ENCODE results near the gene PRDM10. TPM values are rescaled to one million over a fixed set of nuclear protein-coding genes. Genes with fewer than 3 reads are reported as not detected.
"Not testable (repeated sequence)": the region's sequence is repeated elsewhere in the genome, so short reads cannot be mapped to it uniquely, and the experiment has no call there.

The PRDM10 gene
- total RNA-seq, 2 experiments from 2014 or later: 15.8 to 16.2 TPM

DNA sequence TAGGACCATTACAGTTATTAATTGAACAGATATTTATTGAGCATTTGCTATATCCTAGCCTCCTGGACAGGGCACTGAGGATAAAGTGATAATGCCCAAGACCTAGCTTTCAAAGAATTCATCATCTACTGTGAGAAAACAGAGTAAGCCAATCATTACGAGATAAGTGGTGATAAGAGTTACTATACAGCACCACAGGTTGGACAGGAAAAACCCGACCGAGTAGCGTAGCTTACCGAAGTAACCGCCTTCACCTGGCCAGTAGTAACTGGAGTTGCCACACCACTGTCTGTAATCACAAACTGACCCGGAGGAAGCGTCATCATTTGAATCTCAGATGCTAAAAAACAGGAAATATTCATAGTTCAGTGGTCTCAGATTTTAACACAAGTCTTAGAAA lies 97.2 kb downstream of the PRDM10 start:
- Mint-ChIP-seq H3K9me3 (no peaks in the 10 kb centered on the region), H3K27ac (no peak overlapping the region), H3K4me3 (no peak overlapping the region), H3K4me1 (ENCODE audit: low read depth) (no peaks in the 10 kb centered on the region), H3K36me3 (peaks cover 40% of the 10 kb centered on the region), H3K27me3 (no peaks in the 10 kb centered on the region)
- ChIA-PET POLR2A (no interaction called here), CTCF (interaction anchor here (1.2 kb wide), 1 partner anchor 12 kb away, joined by 4 read pairs; no protein-coding TSS in a partner anchor)
- intact Hi-C loops (cut with micrococcal nuclease): no loop called here
- no peak for DNase-seq

DNA sequence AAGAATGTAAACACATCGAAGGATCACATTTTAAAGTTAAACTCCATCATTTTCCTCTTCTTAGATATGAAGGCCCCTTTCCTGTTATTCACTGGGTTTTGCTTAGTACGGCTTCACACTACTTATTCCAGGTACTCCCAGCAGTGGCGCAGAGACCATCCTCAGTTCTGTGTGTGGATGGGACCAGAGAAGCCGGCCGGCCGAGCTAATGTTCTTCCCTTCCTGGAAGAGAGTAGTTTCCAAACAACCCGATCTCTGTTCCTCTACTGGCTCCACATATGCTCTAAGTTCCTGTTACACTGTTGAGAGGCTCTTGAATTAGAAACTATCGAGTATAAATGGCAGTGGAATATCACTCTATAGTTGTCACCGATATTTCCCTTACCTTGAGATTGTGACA lies 106.6 kb downstream of the PRDM10 start:
- Mint-ChIP-seq H3K9me3 (no peaks in the 10 kb centered on the region), H3K36me3 (peaks cover 21% of the 10 kb centered on the region), H3K4me3 (peak overlapping the region; percentile 88), H3K27ac (no peak overlapping the region), H3K4me1 (ENCODE audit: low read depth) (peaks cover 36% of the 10 kb centered on the region), H3K27me3 (no peaks in the 10 kb centered on the region)
- CTCF ChIA-PET: interaction anchor here (1.5 to 2.6 kb wide), 2 partner anchors 237 to 238 kb away, joined by 3 to 15 read pairs; no protein-coding TSS in a partner anchor
- no peak for DNase-seq
- POLR2A ChIA-PET: interaction anchor here (1.8 kb wide), 1 partner anchor 107 kb away, joined by 6 read pairs; the partner anchor contains the start of gene PRDM10
- intact Hi-C loops (cut with micrococcal nuclease): loop anchor here (5.0 kb wide), 1 partner anchor 84 kb away; no protein-coding TSS in a partner anchor

- peak; percentile 91 for DNase-seq
- Mint-ChIP-seq H3K4me1 (ENCODE audit: low read depth) (peaks cover 38% of the 10 kb centered on the region), H3K4me3 (peak within 1 kb of the TSS; percentile 88), H3K36me3 (peaks cover 23% of the 10 kb centered on the region), H3K27ac (peak within 1 kb of the TSS; percentile 76), H3K27me3 (no peaks in the 10 kb centered on the region), H3K9me3 (no peaks in the 10 kb centered on the region)
- POLR2A ChIA-PET: interaction anchor here (1.8 kb wide), 1 partner anchor 108 kb away, joined by 6 read pairs; the partner anchor contains the start of gene PRDM10
- intact Hi-C loops (cut with micrococcal nuclease): loop anchor here (1.0 to 5.0 kb wide), 5 partner anchors 41 to 419 kb away; partner anchors contain the start of genes APLP2 and ZBTB44
- CTCF ChIA-PET: interaction anchor here (0.6 to 2.6 kb wide), 5 partner anchors 13 to 239 kb away, joined by 3 to 15 read pairs (median 4); no protein-coding TSS in a partner anchor
Measured at GRCh38 chr11:129895126-129896041, 107.3 kb downstream of the PRDM10 start, which contains the start of gene NFRKB. TSS of gene NFRKB (minus strand) at chr11:129895578. CDS start at chr11:129892849, 2,729 bp downstream.

GRCh38 chr11:129894278-129895125 lies 108.1 kb downstream of the PRDM10 start:
- Mint-ChIP-seq H3K9me3 (no peaks in the 10 kb centered on the region), H3K36me3 (peaks cover 26% of the 10 kb centered on the region), H3K27ac (peak overlapping the region; percentile 76), H3K4me1 (ENCODE audit: low read depth) (peaks cover 46% of the 10 kb centered on the region), H3K4me3 (peak overlapping the region; percentile 88), H3K27me3 (no peaks in the 10 kb centered on the region)
- intact Hi-C loops (cut with micrococcal nuclease): loop anchor here (1.0 to 5.0 kb wide), 5 partner anchors 40 to 420 kb away; partner anchors contain the start of genes APLP2 and ZBTB44
- DNase-seq: peak; percentile 31
- POLR2A ChIA-PET: interaction anchor here (0.9 to 1.8 kb wide), 2 partner anchors 41 to 108 kb away, joined by 3 to 6 read pairs; partner anchors contain the start of gene PRDM10
- CTCF ChIA-PET: interaction anchor here (0.6 to 2.6 kb wide), 5 partner anchors 12 to 238 kb away, joined by 3 to 15 read pairs (median 5); no protein-coding TSS in a partner anchor

DNA sequence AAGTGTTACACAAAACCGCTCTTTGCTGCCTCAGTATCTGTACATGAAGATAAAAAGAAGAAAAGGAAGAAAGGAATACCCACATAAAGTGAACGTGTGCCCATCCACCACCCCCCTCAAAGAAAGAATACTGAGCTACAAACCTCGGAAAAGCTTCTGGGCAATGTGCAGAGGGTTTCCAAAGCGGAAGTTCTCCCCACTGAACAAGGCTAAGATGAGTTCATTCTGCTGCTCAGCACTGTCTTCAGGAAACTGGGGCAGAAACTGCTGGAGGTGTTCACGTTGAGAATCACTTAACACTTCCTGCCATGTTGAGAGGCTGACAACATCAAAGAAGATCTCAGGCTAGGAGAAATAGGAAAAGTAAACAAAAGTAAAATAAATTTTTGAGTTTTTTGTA lies 114.2 kb downstream of the PRDM10 start:
- Mint-ChIP-seq H3K4me3 (no peak overlapping the region), H3K27me3 (no peaks in the 10 kb centered on the region), H3K27ac (peak overlapping the region; percentile 76), H3K36me3 (peaks cover 67% of the 10 kb centered on the region), H3K9me3 (no peaks in the 10 kb centered on the region), H3K4me1 (ENCODE audit: low read depth) (peaks cover 42% of the 10 kb centered on the region)
- CTCF ChIA-PET: interaction anchor here (1.2 to 1.4 kb wide), 2 partner anchors 10 to 244 kb away, joined by 4 read pairs; no protein-coding TSS in a partner anchor
- POLR2A ChIA-PET: no interaction called here
- intact Hi-C loops (cut with micrococcal nuclease): no loop called here
- DNase-seq: peak; percentile 25

GRCh38 chr11:129885381-129885780 lies 117.3 kb downstream of the PRDM10 start:
- POLR2A ChIA-PET: no interaction called here
- no peaks in the 10 kb centered on the region for H3K9me3 Mint-ChIP-seq

DNA sequence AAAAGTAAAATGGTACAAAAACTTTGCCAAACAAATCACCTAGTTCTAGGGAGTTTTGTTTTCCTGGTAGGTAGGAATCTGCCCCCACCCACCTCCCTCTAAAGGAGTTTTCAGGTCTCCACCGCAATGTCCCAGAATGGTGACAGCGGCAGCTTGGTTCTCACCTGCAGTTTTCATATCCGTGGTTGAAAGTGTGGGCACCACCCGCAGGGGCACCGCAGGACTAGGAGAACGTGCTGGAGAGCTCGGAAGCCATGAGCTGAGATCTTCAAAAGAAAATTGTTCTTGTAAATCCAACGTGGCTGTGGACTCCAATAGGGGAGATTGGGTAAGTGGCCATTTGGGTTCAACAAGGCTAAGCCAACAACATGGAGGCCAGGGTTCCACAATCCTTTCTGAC lies 118.1 kb downstream of the PRDM10 start:
- POLR2A ChIA-PET: no interaction called here
- Mint-ChIP-seq H3K27ac (no peak overlapping the region), H3K27me3 (no peaks in the 10 kb centered on the region)

More at GRCh38 chr11:129885381-129885780, 117.3 kb downstream of the PRDM10 start:
- H3K4me3 Mint-ChIP-seq: no peak overlapping the region
- H3K27me3 Mint-ChIP-seq: no peaks in the 10 kb centered on the region
- H3K27ac Mint-ChIP-seq: no peak overlapping the region
- intact Hi-C loops (cut with micrococcal nuclease): no loop called here
- peaks cover 20% of the 10 kb centered on the region for H3K4me1 Mint-ChIP-seq (ENCODE audit: low read depth)
- no peak for DNase-seq
- CTCF ChIA-PET: no interaction called here
- H3K36me3 Mint-ChIP-seq: peaks cover 72% of the 10 kb centered on the region

GRCh38 chr11:129881570-129882170 lies 121.0 kb downstream of the PRDM10 start:
- POLR2A ChIA-PET: no interaction called here
- intact Hi-C loops (cut with micrococcal nuclease): no loop called here
- Mint-ChIP-seq H3K27ac (no peak overlapping the region), H3K4me3 (no peak overlapping the region), H3K27me3 (no peaks in the 10 kb centered on the region), H3K9me3 (no peaks in the 10 kb centered on the region), H3K36me3 (peaks cover 77% of the 10 kb centered on the region), H3K4me1 (ENCODE audit: low read depth) (no peaks in the 10 kb centered on the region)
- peak; percentile 55 for DNase-seq
- CTCF ChIA-PET: interaction anchor here (0.8 to 2.5 kb wide), 13 partner anchors 11 to 331 kb away, joined by 3 to 17 read pairs (median 4); partner anchors contain the start of gene NFRKB

More for the DNA sequence above, 118.1 kb downstream of the PRDM10 start:
- no peak for DNase-seq
- intact Hi-C loops (cut with micrococcal nuclease): no loop called here
- Mint-ChIP-seq H3K36me3 (peaks cover 73% of the 10 kb centered on the region), H3K4me1 (ENCODE audit: low read depth) (peaks cover 13% of the 10 kb centered on the region), H3K4me3 (no peak overlapping the region), H3K9me3 (no peaks in the 10 kb centered on the region)
- CTCF ChIA-PET: no interaction called here

DNA sequence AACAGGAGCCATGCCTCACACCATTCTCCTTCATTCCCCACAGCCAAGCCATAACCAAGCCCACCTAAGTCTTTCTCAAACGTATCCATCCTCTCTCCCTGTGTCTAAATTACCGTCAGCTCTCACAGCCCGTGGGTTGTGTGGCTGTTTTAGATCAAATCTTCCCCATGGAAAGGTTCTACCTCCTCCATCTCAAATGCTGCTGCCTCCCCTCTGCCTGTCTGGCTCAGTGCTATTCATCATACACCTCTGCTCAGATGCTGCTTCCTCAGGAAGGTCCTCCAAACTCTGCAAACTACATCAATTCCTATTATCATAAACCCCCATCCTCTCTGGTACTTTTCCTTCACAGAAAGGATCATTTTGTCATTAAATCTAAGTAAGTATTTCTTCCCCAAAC lies 122.3 kb downstream of the PRDM10 start:
- Mint-ChIP-seq H3K36me3 (peaks cover 78% of the 10 kb centered on the region), H3K27me3 (no peaks in the 10 kb centered on the region), H3K27ac (no peak overlapping the region), H3K4me3 (no peak overlapping the region), H3K9me3 (no peaks in the 10 kb centered on the region), H3K4me1 (ENCODE audit: low read depth) (no peaks in the 10 kb centered on the region)
- no peak for DNase-seq
- CTCF ChIA-PET: interaction anchor here (2.5 kb wide), 1 partner anchor 252 kb away, joined by 17 read pairs; no protein-coding TSS in a partner anchor
- intact Hi-C loops (cut with micrococcal nuclease): no loop called here
- POLR2A ChIA-PET: no interaction called here

DNA sequence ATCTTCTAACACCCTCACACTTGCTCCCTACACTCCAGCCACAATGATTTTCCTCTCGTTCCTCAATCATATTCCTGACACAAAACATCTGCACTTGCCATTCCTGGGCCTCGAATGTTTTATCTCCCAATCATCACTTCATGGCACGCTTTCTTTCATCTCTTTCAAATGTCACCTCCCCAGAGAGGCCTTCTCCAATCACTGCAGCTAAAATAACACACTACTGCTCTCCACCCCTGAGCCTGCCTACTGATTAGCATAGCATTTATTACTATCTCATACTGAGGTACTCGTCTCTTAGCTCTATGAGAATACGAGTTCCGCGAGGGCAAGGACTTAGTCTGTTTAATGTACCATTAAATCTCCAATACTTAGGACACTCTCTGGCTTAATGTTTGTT lies 130.7 kb downstream of the PRDM10 start:
- Mint-ChIP-seq H3K27ac (no peak overlapping the region), H3K4me3 (no peak overlapping the region), H3K27me3 (no peaks in the 10 kb centered on the region), H3K9me3 (no peaks in the 10 kb centered on the region), H3K36me3 (peaks cover 70% of the 10 kb centered on the region), H3K4me1 (ENCODE audit: low read depth) (peaks cover 8% of the 10 kb centered on the region)
- DNase-seq: no peak
- CTCF ChIA-PET: no interaction called here
- POLR2A ChIA-PET: no interaction called here
- intact Hi-C loops (cut with micrococcal nuclease): no loop called here

DNA sequence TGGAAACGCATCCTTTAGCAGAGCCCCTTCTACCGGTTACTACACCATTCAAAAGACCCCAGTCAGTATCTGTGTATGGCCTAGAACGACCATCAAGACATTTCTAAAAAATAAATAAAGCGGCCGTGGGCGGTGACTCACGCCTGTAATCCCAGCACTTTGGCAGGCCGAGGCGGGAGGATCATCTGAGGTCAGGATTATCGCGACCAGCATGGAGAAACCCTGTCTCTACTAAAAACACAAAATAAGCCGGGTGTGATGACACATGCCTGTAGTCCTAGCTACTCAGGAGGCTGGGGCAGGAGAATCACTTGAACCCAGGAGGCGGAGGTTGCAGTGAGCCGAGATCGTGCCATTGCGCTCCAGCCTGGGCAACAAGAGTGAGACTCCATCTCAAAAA lies 134.0 kb downstream of the PRDM10 start:
- Mint-ChIP-seq H3K36me3 (peaks cover 75% of the 10 kb centered on the region), H3K4me1 (ENCODE audit: low read depth) (peaks cover 17% of the 10 kb centered on the region)
- H3K9me3 Mint-ChIP-seq; POLR2A ChIA-PET; intact Hi-C loops (cut with micrococcal nuclease); H3K27me3 Mint-ChIP-seq; H3K27ac Mint-ChIP-seq; CTCF ChIA-PET; DNase-seq; H3K4me3 Mint-ChIP-seq: not testable (repeated sequence)
